GM21528 (cell line): ENCODE results near the gene NUCKS1.

ENCODE experiments used
- ATAC-seq: cut with Tn5 transposase; IDR thresholded peaks from one replicate; pipeline ENCODE4 v1.9.1; 2021; ENCODE audit warnings: mild to moderate bottlenecking, moderate library complexity; ENCODE audit not compliant: unreplicated experiment, low FRiP score

Gene NUCKS1

GRCh38 chr1:205672395-205672889 is 77.5 kb downstream of the NUCKS1 start:
- no peak for ATAC-seq

- no peak for ATAC-seq
These were observed 79.2 kb downstream of the NUCKS1 start for GRCh38 chr1:205670611-205671430.

- no peak for ATAC-seq
These were observed 79.9 kb downstream of the NUCKS1 start for GRCh38 chr1:205670150-205670446.

- no peak for ATAC-seq
These were observed 80.4 kb downstream of the NUCKS1 start for GRCh38 chr1:205669341-205670149.

GRCh38 chr1:205668951-205669340 is 81.0 kb downstream of the NUCKS1 start:
- no peak for ATAC-seq

- ATAC-seq: no peak
These were observed 81.9 kb downstream of the NUCKS1 start for GRCh38 chr1:205667909-205668643.

GRCh38 chr1:205666372-205667166 is 83.4 kb downstream of the NUCKS1 start:
- ATAC-seq: no peak

GRCh38 chr1:205665201-205666045 is 84.6 kb downstream of the NUCKS1 start:
- ATAC-seq: no peak

GRCh38 chr1:205664399-205665017 is 85.5 kb downstream of the NUCKS1 start:
- no peak for ATAC-seq

- ATAC-seq: no peak
These were observed 86.6 kb downstream of the NUCKS1 start for GRCh38 chr1:205663286-205663936.
